GM21515 (cell line): ENCODE measurements around the gene SF3A2.

ENCODE experiments used
- ATAC-seq: cut with Tn5 transposase; IDR thresholded peaks from one replicate; pipeline ENCODE4 v1.9.1; 2021; ENCODE audit not compliant: unreplicated experiment

Gene SF3A2

GRCh38 chr19:2207991-2208860 is 28.4 kb upstream of the SF3A2 start:
- ATAC-seq, result no peak

GRCh38 chr19:2208975-2209374 is 27.6 kb upstream of the SF3A2 start:
- no peak for ATAC-seq

GRCh38 chr19:2209408-2209807 is 27.2 kb upstream of the SF3A2 start:
- ATAC-seq, result no peak

- ATAC-seq, result no peak
These were observed 26.4 kb upstream of the SF3A2 start for GRCh38 chr19:2210206-2210605.

- no peak for ATAC-seq
These were observed 25.5 kb upstream of the SF3A2 start for GRCh38 chr19:2210987-2211740.

GRCh38 chr19:2212861-2213711 is 23.5 kb upstream of the SF3A2 start:
- ATAC-seq, result no peak

GRCh38 chr19:2213799-2214198 is 22.8 kb upstream of the SF3A2 start:
- ATAC-seq, result no peak

- ATAC-seq, result no peak
These were observed 22.4 kb upstream of the SF3A2 start for GRCh38 chr19:2214251-2214650.

- no peak for ATAC-seq
These were observed 21.3 kb upstream of the SF3A2 start for GRCh38 chr19:2215281-2215751.

GRCh38 chr19:2216361-2217225 is 20.0 kb upstream of the SF3A2 start:
- no peak for ATAC-seq

- ATAC-seq, result no peak
These were observed 19.0 kb upstream of the SF3A2 start for GRCh38 chr19:2217591-2217990.

GRCh38 chr19:2219726-2220125 is 16.9 kb upstream of the SF3A2 start:
- ATAC-seq, result no peak

- ATAC-seq, result no peak
These were observed 15.3 kb upstream of the SF3A2 start for GRCh38 chr19:2221250-2221831.

GRCh38 chr19:2221918-2222317 is 14.7 kb upstream of the SF3A2 start:
- ATAC-seq, result no peak

- ATAC-seq, result no peak
These were observed 13.2 kb upstream of the SF3A2 start for GRCh38 chr19:2223391-2223790.

GRCh38 chr19:2223959-2224358 is 12.7 kb upstream of the SF3A2 start:
- no peak for ATAC-seq

- no peak for ATAC-seq
These were observed 11.8 kb upstream of the SF3A2 start for GRCh38 chr19:2224754-2225349.

GRCh38 chr19:2225415-2226050 is 11.1 kb upstream of the SF3A2 start:
- no peak for ATAC-seq
